Mammary epithelial cell (primary cell): ENCODE results near the gene TEX19.

Experiments used
- EZH2 ChIP-seq: IDR thresholded peaks from 2 replicates; pipeline ENCODE4 v1.6.1; 2012; ENCODE audit warnings: low read length, inconsistent platforms, borderline replicate concordance
- TF ChIP-seq, protein P1 (sequence below), 2 donors: IDR thresholded peaks in 1 of 2; conservative IDR thresholded peaks in 1 of 2; 2 replicates each; pipeline ENCODE4 v1.5.1; 2011 to 2012; ENCODE audit warnings: inconsistent platforms in 2 of 2, low read length in 2 of 2, mild to moderate bottlenecking in 2 of 2, control low read depth in 1 of 2, low read depth in 1 of 2; ENCODE audit not compliant: insufficient read depth in 1 of 2; ENCODE audit errors: extremely low read depth in 1 of 2

DNA sequence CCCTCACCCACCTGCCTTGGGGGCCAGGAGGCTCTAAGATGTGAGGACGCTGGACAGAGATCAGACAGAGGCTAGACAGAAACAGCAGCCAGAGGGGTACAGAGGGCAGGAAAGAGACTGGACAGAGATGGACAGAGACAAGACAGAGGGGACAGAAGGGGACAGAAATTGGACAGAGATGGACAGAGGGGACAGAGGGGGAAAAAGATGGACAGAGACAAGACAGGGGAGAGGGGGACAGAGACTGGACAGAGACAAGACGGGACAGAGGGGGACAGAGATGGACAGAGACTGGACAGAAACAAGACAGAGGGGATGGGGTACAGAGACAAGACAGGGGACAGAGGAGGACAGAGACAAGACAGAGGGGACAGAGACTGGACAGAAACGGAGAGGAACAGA is 28.7 kb downstream of the TEX19 start:
- TF ChIP-seq EZH2: no peak
- TF ChIP-seq, protein P1, sequence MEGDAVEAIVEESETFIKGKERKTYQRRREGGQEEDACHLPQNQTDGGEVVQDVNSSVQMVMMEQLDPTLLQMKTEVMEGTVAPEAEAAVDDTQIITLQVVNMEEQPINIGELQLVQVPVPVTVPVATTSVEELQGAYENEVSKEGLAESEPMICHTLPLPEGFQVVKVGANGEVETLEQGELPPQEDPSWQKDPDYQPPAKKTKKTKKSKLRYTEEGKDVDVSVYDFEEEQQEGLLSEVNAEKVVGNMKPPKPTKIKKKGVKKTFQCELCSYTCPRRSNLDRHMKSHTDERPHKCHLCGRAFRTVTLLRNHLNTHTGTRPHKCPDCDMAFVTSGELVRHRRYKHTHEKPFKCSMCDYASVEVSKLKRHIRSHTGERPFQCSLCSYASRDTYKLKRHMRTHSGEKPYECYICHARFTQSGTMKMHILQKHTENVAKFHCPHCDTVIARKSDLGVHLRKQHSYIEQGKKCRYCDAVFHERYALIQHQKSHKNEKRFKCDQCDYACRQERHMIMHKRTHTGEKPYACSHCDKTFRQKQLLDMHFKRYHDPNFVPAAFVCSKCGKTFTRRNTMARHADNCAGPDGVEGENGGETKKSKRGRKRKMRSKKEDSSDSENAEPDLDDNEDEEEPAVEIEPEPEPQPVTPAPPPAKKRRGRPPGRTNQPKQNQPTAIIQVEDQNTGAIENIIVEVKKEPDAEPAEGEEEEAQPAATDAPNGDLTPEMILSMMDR (conservative IDR thresholded peaks at IDR 0.05 in 1 of 2, IDR thresholded peaks at IDR 0.05 in 1 of 2; ENCODE audit: extremely low read depth in 1 of 2, insufficient read depth in 1 of 2, low read depth in 1 of 2, low read length in 2 of 2): no peak
